Hepatocyte (in vitro differentiated cells): ENCODE data around the gene ARHGAP10. TPM values are rescaled to one million over a fixed set of nuclear protein-coding genes. Genes with fewer than 3 reads are reported as not detected.

Source experiments
- DNase-seq: peaks from one replicate; pipeline ENCODE4 v3.0.0-alpha.2; 2016; ENCODE audit warnings: low spot score
- H2AFZ ChIP-seq: fragments of 200-600 bp; sonication (generic); 2 replicates; pipeline ENCODE4 v1.6.0; 2016; ENCODE audit warnings: antibody characterized with exemption, mild to moderate bottlenecking
- H3K27ac ChIP-seq: fragments of 200-600 bp; sonication (generic); 2 replicates; pipeline ENCODE4 v1.5.1; 2016; ENCODE audit warnings: mild to moderate bottlenecking
- H3K27me3 ChIP-seq: fragments of 200-600 bp; sonication (generic); 2 replicates; pipeline ENCODE4 v1.6.1; 2016
- H3K36me3 ChIP-seq: fragments of 200-600 bp; sonication (generic); replicated peaks from 2 replicates; pipeline ENCODE4 v1.5.1; 2016; ENCODE audit warnings: low read depth; ENCODE audit not compliant: insufficient read depth
- H3K4me1 ChIP-seq: fragments of 200-600 bp; sonication (generic); 2 replicates; pipeline ENCODE4 v1.5.1; 2016; ENCODE audit warnings: mild to moderate bottlenecking, moderate library complexity; ENCODE audit not compliant: insufficient read depth
- H3K4me2 ChIP-seq: fragments of 200-600 bp; sonication (generic); 2 replicates; pipeline ENCODE4 v1.6.0; 2016
- H3K4me3 ChIP-seq: fragments of 200-600 bp; sonication (generic); 2 replicates; pipeline ENCODE4 v1.5.1; 2016; ENCODE audit warnings: mild to moderate bottlenecking
- H3K79me2 ChIP-seq: fragments of 200-600 bp; sonication (generic); 2 replicates; pipeline ENCODE4 v1.6.0; 2017; ENCODE audit warnings: mild to moderate bottlenecking
- H3K9me2 ChIP-seq: fragments of 200-600 bp; sonication (generic); replicated peaks from 2 replicates; pipeline ENCODE4 v1.6.0; 2017; ENCODE audit warnings: mild to moderate bottlenecking; ENCODE audit not compliant: insufficient read depth
- H3K9me3 ChIP-seq: fragments of 200-600 bp; sonication (generic); 2 replicates; pipeline ENCODE4 v1.5.1; 2016; ENCODE audit warnings: low read depth, mild to moderate bottlenecking
- H4K20me1 ChIP-seq: fragments of 200-600 bp; sonication (generic); 2 replicates; pipeline ENCODE4 v1.6.0; 2016; ENCODE audit warnings: mild to moderate bottlenecking; ENCODE audit not compliant: insufficient read depth, poor library complexity, severe bottlenecking
- EZH2 ChIP-seq: fragments of 200-600 bp; sonication (generic); IDR thresholded peaks from 2 replicates; pipeline ENCODE4 v1.6.1; 2016; ENCODE audit warnings: antibody characterized with exemption, mild to moderate bottlenecking, borderline replicate concordance
- EZH2phosphoT487 ChIP-seq: fragments of 200-600 bp; sonication (generic); IDR thresholded peaks from one replicate; pipeline ENCODE4 v1.6.1; 2018; ENCODE audit warnings: antibody characterized with exemption, mild to moderate bottlenecking, low read depth, moderate library complexity; ENCODE audit not compliant: unreplicated experiment, severe bottlenecking
- WGBS: methylation state at CpG from one replicate; pipeline ENCODE4 v1.1.6; 2016; ENCODE audit warnings: low lambda C conversion rate; ENCODE audit errors: missing lambda C conversion rate; 5-methylcytosine and 5-hydroxymethylcytosine counted together
- polyA plus RNA-seq: library from polyadenylated mRNA; unstranded; fragments of >200 nt; fragmentation: Nextera tagmentation; extraction: Ambion mirVana; gene quantifications from 2 replicates; pipeline ENCODE4 v1.2.1, GENCODE V29; 2016
- total RNA-seq: library from RNA; depleted of rRNA; stranded (reverse); fragments of >200 nt; gene quantifications from 2 replicates; pipeline ENCODE4 v1.2.3, GENCODE V29; 2014
- TF ChIP-seq, protein P1 (sequence below): fragments of 200-600 bp; sonication (generic); IDR thresholded peaks from 2 replicates; pipeline ENCODE4 v1.5.1; 2016; ENCODE audit warnings: antibody characterized with exemption, mild to moderate bottlenecking; ENCODE audit not compliant: poor library complexity

Gene ARHGAP10
- total and polyA plus RNA-seq, 2 experiments from 2014 or later, result 16.8 to 23.4 TPM

DNA sequence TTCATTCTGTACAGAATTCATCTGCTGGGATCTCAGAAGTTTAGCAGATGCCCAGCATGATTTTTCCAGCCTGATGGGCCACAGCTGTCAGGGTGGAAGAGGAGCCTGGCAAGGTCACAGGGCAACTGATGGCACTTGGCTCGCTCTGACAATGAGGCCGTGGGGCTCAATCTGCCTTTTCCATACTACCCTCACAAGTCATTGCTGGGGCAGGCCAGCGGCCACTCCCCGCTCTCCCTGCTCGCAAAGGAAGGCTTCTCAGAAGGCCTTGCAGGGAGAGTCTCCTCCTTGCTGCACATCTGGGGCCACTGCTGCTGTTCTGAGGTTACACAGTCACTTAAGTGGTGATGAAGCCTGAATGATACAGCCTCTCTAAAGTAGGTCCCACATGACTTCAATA, 361.2 kb downstream of the ARHGAP10 start:
- TF ChIP-seq EZH2, result no peak
- TF ChIP-seq EZH2phosphoT487, result no peak
- TF ChIP-seq, protein P1, sequence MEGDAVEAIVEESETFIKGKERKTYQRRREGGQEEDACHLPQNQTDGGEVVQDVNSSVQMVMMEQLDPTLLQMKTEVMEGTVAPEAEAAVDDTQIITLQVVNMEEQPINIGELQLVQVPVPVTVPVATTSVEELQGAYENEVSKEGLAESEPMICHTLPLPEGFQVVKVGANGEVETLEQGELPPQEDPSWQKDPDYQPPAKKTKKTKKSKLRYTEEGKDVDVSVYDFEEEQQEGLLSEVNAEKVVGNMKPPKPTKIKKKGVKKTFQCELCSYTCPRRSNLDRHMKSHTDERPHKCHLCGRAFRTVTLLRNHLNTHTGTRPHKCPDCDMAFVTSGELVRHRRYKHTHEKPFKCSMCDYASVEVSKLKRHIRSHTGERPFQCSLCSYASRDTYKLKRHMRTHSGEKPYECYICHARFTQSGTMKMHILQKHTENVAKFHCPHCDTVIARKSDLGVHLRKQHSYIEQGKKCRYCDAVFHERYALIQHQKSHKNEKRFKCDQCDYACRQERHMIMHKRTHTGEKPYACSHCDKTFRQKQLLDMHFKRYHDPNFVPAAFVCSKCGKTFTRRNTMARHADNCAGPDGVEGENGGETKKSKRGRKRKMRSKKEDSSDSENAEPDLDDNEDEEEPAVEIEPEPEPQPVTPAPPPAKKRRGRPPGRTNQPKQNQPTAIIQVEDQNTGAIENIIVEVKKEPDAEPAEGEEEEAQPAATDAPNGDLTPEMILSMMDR, result no peak
- 98% methylated on average over 5 of the region's 5 CpGs for WGBS
- H3K4me3 ChIP-seq, result no peak overlapping the region

DNA sequence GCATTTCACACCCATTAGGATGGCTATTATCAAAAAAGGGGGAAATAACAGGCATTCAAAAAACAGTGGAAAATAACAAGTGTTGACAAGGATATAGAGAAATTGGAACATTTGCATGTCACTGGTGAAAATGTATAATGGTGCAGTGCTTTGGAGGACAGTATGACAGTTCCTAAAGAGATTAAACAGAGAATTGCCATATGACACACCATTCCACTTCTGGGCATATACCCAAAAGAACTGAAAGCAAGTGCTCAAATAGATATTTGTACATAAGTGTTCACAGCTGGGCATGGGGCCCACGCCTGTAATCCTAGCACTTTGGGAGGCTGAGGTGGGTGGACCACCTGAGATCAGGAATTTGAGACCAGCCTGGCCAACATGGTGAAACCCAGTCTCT, 362.3 kb downstream of the ARHGAP10 start:
- Histone ChIP-seq H3K36me3 (no peaks in the 10 kb centered on the region), H3K79me2 (no peaks in the 10 kb centered on the region), H3K4me3 (no peak overlapping the region), H4K20me1 (no peaks in the 10 kb centered on the region), H3K27ac (no peak overlapping the region), H3K9me2 (no peaks in the 10 kb centered on the region), H3K4me2 (no peak overlapping the region), H3K9me3 (no peaks in the 10 kb centered on the region), H3K4me1 (no peaks in the 10 kb centered on the region), H2AFZ (no peak overlapping the region), H3K27me3 (no peaks in the 10 kb centered on the region)
- DNase-seq, result no peak
- TF ChIP-seq, protein P1, result no peak
- TF ChIP-seq EZH2phosphoT487 (no peak), EZH2 (no peak)
- 89% methylated on average over 1 of the region's 1 CpG for WGBS

More for the DNA sequence above, 361.2 kb downstream of the ARHGAP10 start:
- H3K79me2 ChIP-seq, result no peaks in the 10 kb centered on the region
- no peaks in the 10 kb centered on the region for H3K4me1 ChIP-seq
- H2AFZ ChIP-seq, result no peak overlapping the region
- no peaks in the 10 kb centered on the region for H3K9me3 ChIP-seq
- no peak overlapping the region for H3K27ac ChIP-seq
- no peak for DNase-seq
- no peak overlapping the region for H3K4me2 ChIP-seq
- H4K20me1 ChIP-seq, result no peaks in the 10 kb centered on the region
- no peaks in the 10 kb centered on the region for H3K36me3 ChIP-seq
- no peaks in the 10 kb centered on the region for H3K27me3 ChIP-seq
- H3K9me2 ChIP-seq, result no peaks in the 10 kb centered on the region

DNA sequence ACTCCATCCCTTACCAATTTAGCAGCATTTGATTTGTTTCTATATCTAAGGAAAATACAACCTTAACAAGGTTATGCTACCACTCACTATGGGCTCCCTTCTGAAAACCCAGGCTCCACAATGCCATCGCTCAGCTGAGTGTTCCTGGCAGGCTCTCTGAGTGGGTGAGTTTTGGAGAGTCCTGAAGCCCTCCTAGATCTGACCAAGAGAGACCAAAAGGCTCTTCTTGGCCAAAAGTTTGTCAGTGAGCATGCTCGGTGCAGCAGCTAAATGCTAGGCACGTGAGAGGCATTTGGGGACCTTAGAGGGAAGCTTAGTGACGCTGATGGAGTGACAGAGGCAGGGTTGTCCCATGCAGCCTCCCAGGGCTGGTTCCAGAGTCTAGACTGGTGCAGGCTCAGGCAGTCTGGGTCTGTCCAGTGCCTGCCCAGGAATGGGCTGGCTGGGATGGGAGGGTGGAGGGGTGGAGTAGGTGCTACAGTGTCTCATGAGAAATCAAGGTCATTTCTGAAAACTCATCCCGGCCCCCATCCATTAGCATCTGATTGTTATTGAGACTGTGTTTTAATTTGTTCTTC, 363.5 kb downstream of the ARHGAP10 start:
- no peak for TF ChIP-seq EZH2
- TF ChIP-seq EZH2phosphoT487, result no peak
- TF ChIP-seq, protein P1, result no peak
- no peaks in the 10 kb centered on the region for H3K27me3 ChIP-seq
- no peak overlapping the region for H2AFZ ChIP-seq
- H3K4me2 ChIP-seq, result no peak overlapping the region
- WGBS, result 97% methylated on average over 5 of the region's 5 CpGs
- no peaks in the 10 kb centered on the region for H3K9me2 ChIP-seq
- H3K79me2 ChIP-seq, result no peaks in the 10 kb centered on the region
- no peak overlapping the region for H3K4me3 ChIP-seq
- no peak overlapping the region for H3K27ac ChIP-seq
- H3K9me3 ChIP-seq, result no peaks in the 10 kb centered on the region
- no peaks in the 10 kb centered on the region for H3K36me3 ChIP-seq
- H4K20me1 ChIP-seq, result no peaks in the 10 kb centered on the region
- H3K4me1 ChIP-seq, result no peaks in the 10 kb centered on the region
- no peak for DNase-seq

DNA sequence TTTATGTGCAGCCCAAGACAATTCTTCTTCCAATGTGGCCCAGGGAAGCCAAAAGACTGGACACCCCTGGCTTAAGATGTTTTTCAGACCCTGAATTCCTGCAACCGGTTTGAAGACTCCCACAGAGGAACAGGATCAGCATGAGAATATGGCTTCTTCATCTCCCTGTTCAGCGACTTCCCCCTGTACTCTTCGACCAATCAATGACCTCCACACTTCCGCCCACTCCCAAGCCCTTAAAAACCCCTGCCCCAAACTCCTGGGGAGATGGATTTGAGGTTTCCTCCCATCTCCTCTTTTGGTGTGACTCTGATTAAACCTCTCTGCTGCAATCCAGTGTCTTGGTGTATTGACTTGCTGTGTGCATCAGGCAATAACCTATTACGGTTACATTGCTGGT, 365.9 kb downstream of the ARHGAP10 start:
- Histone ChIP-seq H3K9me3 (no peaks in the 10 kb centered on the region), H3K4me2 (no peak overlapping the region), H2AFZ (no peak overlapping the region), H3K9me2 (no peaks in the 10 kb centered on the region), H3K36me3 (no peaks in the 10 kb centered on the region), H3K27ac (no peak overlapping the region), H3K4me1 (no peaks in the 10 kb centered on the region), H3K79me2 (no peaks in the 10 kb centered on the region), H3K4me3 (no peak overlapping the region), H3K27me3 (no peaks in the 10 kb centered on the region), H4K20me1 (no peaks in the 10 kb centered on the region)
- TF ChIP-seq EZH2phosphoT487 (no peak), EZH2 (no peak)
- TF ChIP-seq, protein P1, result no peak
- WGBS, result 88% methylated on average over 5 of the region's 5 CpGs
- DNase-seq, result no peak
